Measurements from ENCODE around the gene HIVEP3. TPM values are rescaled to one million over a fixed set of nuclear protein-coding genes. Genes with fewer than 3 reads are reported as not detected.

HIVEP3 gene
- total RNA-seq, 1 donor from 2014 or later: 8.9 TPM

- H3K9ac ChIP-seq (ENCODE audit: low read length): no peak overlapping the region
- H3K4me1 Mint-ChIP-seq (ENCODE audit: low read depth, unreplicated experiment): peaks cover 20% of the 10 kb centered on the region
- peaks cover 3% of the 10 kb centered on the region for H3K4me1 ChIP-seq (ENCODE audit: insufficient read depth, low read length)
- DNase-seq (ENCODE audit: low read depth): no peak
- no peak for TF ChIP-seq EZH2 (IDR thresholded peaks at IDR 0.05; ENCODE audit: insufficient read depth, low read length)
- TF ChIP-seq CTCF (IDR thresholded peaks at IDR 0.05; ENCODE audit: insufficient read depth, low read depth, low read length): no peak
- no peaks in the 10 kb centered on the region for H3K9me3 Mint-ChIP-seq (ENCODE audit: unreplicated experiment)
- H2AFZ ChIP-seq (ENCODE audit: low read depth, low read length): no peak overlapping the region
- H3K4me3 Mint-ChIP-seq (ENCODE audit: unreplicated experiment): no peak overlapping the region
- H3K27ac Mint-ChIP-seq (ENCODE audit: unreplicated experiment): no peak overlapping the region
- FAIRE-seq: no peak
- no peaks in the 10 kb centered on the region for H3K36me3 ChIP-seq (ENCODE audit: insufficient read depth, low read length)
- no peaks in the 10 kb centered on the region for H3K27me3 Mint-ChIP-seq (ENCODE audit: low read depth, unreplicated experiment)
- H3K27ac ChIP-seq (ENCODE audit: low read depth, low read length): no peak overlapping the region
- H3K36me3 Mint-ChIP-seq (ENCODE audit: low read depth, unreplicated experiment): peaks cover 3% of the 10 kb centered on the region
- no peak overlapping the region for H3K4me2 ChIP-seq (ENCODE audit: low read length)
- peaks cover 43% of the 10 kb centered on the region for H3K79me2 ChIP-seq (ENCODE audit: insufficient read depth, low read length)
- H3K9me3 ChIP-seq (ENCODE audit: insufficient read depth, low read depth, low read length): no peaks in the 10 kb centered on the region
- H3K4me3 ChIP-seq (ENCODE audit: insufficient read depth, low read depth, low read length): no peak overlapping the region
- H4K20me1 ChIP-seq (ENCODE audit: insufficient read depth, low read length): peaks cover 6% of the 10 kb centered on the region
- H3K27me3 ChIP-seq (ENCODE audit: insufficient read depth, low read length): no peaks in the 10 kb centered on the region
Observed at GRCh38 chr1:41884256-41885230, 34.2 kb downstream of the HIVEP3 start.

GRCh38 chr1:41883507-41883906 lies 35.2 kb downstream of the HIVEP3 start:
- Mint-ChIP-seq H3K4me3 (ENCODE audit: unreplicated experiment) (no peak overlapping the region), H3K4me1 (ENCODE audit: low read depth, unreplicated experiment) (peaks cover 21% of the 10 kb centered on the region), H3K27me3 (ENCODE audit: low read depth, unreplicated experiment) (no peaks in the 10 kb centered on the region), H3K9me3 (ENCODE audit: unreplicated experiment) (no peaks in the 10 kb centered on the region), H3K27ac (ENCODE audit: unreplicated experiment) (no peak overlapping the region), H3K36me3 (ENCODE audit: low read depth, unreplicated experiment) (peaks cover 4% of the 10 kb centered on the region)
- no peak overlapping the region for H3K27ac ChIP-seq (ENCODE audit: low read depth, low read length)
- H3K4me3 ChIP-seq (ENCODE audit: insufficient read depth, low read depth, low read length): no peak overlapping the region
- no peak overlapping the region for H3K4me2 ChIP-seq (ENCODE audit: low read length)
- TF ChIP-seq EZH2 (IDR thresholded peaks at IDR 0.05; ENCODE audit: insufficient read depth, low read length): no peak
- no peak for TF ChIP-seq CTCF (IDR thresholded peaks at IDR 0.05; ENCODE audit: insufficient read depth, low read depth, low read length)
- H3K4me1 ChIP-seq (ENCODE audit: insufficient read depth, low read length): peaks cover 3% of the 10 kb centered on the region
- DNase-seq (ENCODE audit: low read depth) (no peak), FAIRE-seq (no peak)
- H3K79me2 ChIP-seq (ENCODE audit: insufficient read depth, low read length): peaks cover 39% of the 10 kb centered on the region
- no peaks in the 10 kb centered on the region for H4K20me1 ChIP-seq (ENCODE audit: insufficient read depth, low read length)
- H2AFZ ChIP-seq (ENCODE audit: low read depth, low read length): no peak overlapping the region
- no peaks in the 10 kb centered on the region for H3K27me3 ChIP-seq (ENCODE audit: insufficient read depth, low read length)
- no peak overlapping the region for H3K9ac ChIP-seq (ENCODE audit: low read length)
- no peaks in the 10 kb centered on the region for H3K36me3 ChIP-seq (ENCODE audit: insufficient read depth, low read length)
- H3K9me3 ChIP-seq (ENCODE audit: insufficient read depth, low read depth, low read length): no peaks in the 10 kb centered on the region

GRCh38 chr1:41882486-41882885 lies 36.2 kb downstream of the HIVEP3 start:
- H3K9me3 ChIP-seq (ENCODE audit: insufficient read depth, low read depth, low read length): no peaks in the 10 kb centered on the region
- H3K4me2 ChIP-seq (ENCODE audit: low read length): no peak overlapping the region
- H3K4me1 ChIP-seq (ENCODE audit: insufficient read depth, low read length): peaks cover 3% of the 10 kb centered on the region
- no peak overlapping the region for H3K4me3 Mint-ChIP-seq (ENCODE audit: unreplicated experiment)
- H2AFZ ChIP-seq (ENCODE audit: low read depth, low read length): no peak overlapping the region
- no peak overlapping the region for H3K27ac ChIP-seq (ENCODE audit: low read depth, low read length)
- H3K27me3 ChIP-seq (ENCODE audit: insufficient read depth, low read length): no peaks in the 10 kb centered on the region
- DNase-seq (ENCODE audit: low read depth): no peak
- no peak for TF ChIP-seq EZH2 (IDR thresholded peaks at IDR 0.05; ENCODE audit: insufficient read depth, low read length)
- no peak for TF ChIP-seq CTCF (IDR thresholded peaks at IDR 0.05; ENCODE audit: insufficient read depth, low read depth, low read length)
- no peaks in the 10 kb centered on the region for H3K27me3 Mint-ChIP-seq (ENCODE audit: low read depth, unreplicated experiment)
- no peak overlapping the region for H3K4me3 ChIP-seq (ENCODE audit: insufficient read depth, low read depth, low read length)
- H3K4me1 Mint-ChIP-seq (ENCODE audit: low read depth, unreplicated experiment): peaks cover 23% of the 10 kb centered on the region
- H3K27ac Mint-ChIP-seq (ENCODE audit: unreplicated experiment): no peak overlapping the region
- H3K79me2 ChIP-seq (ENCODE audit: insufficient read depth, low read length): peaks cover 42% of the 10 kb centered on the region
- no peak overlapping the region for H3K9ac ChIP-seq (ENCODE audit: low read length)
- no peak for FAIRE-seq
- no peaks in the 10 kb centered on the region for H3K36me3 ChIP-seq (ENCODE audit: insufficient read depth, low read length)
- no peaks in the 10 kb centered on the region for H3K9me3 Mint-ChIP-seq (ENCODE audit: unreplicated experiment)
- peaks cover 4% of the 10 kb centered on the region for H3K36me3 Mint-ChIP-seq (ENCODE audit: low read depth, unreplicated experiment)
- no peaks in the 10 kb centered on the region for H4K20me1 ChIP-seq (ENCODE audit: insufficient read depth, low read length)

All from astrocyte (in vitro differentiated cells and primary cell).